Neural progenitor cell (in vitro differentiated cells): ENCODE measurements around the gene ADCY5. TPM values are rescaled to one million over a fixed set of nuclear protein-coding genes. Genes with fewer than 3 reads are reported as not detected.

ENCODE experiments used
- DNase-seq: peaks from one replicate; pipeline ENCODE4 v3.0.0-alpha.2; 2016; ENCODE audit warnings: low spot score
- H2AFZ ChIP-seq: fragments of 200-600 bp; sonication (generic); replicated peaks from 2 replicates; pipeline ENCODE4 v1.6.1; 2016; ENCODE audit warnings: antibody characterized with exemption
- H3F3A ChIP-seq: fragments of 200-600 bp; sonication (generic); 2 replicates; pipeline ENCODE4 v1.6.1; 2016; ENCODE audit warnings: antibody characterized with exemption, low read depth
- H3K27ac ChIP-seq: fragments of 200-600 bp; sonication (generic); 2 replicates; pipeline ENCODE4 v1.5.1; 2016; ENCODE audit warnings: mild to moderate bottlenecking
- H3K27me3 ChIP-seq: fragments of 200-600 bp; sonication (generic); 2 replicates; pipeline ENCODE4 v1.6.1; 2016; ENCODE audit warnings: mild to moderate bottlenecking, moderate library complexity
- H3K36me3 ChIP-seq: fragments of 200-600 bp; sonication (generic); 2 replicates; pipeline ENCODE4 v1.5.1; 2016
- H3K4me1 ChIP-seq: fragments of 200-600 bp; sonication (generic); 2 replicates; pipeline ENCODE4 v1.6.1; 2016; ENCODE audit warnings: mixed run types
- H3K4me2 ChIP-seq: fragments of 200-600 bp; sonication (generic); 2 replicates; pipeline ENCODE4 v1.6.1; 2016
- H3K4me3 ChIP-seq: fragments of 200-600 bp; sonication (generic); 2 replicates; pipeline ENCODE4 v1.5.1; 2016
- H3K79me2 ChIP-seq: fragments of 200-600 bp; sonication (generic); 2 replicates; pipeline ENCODE4 v1.6.1; 2016; ENCODE audit warnings: low read depth
- H3K9ac ChIP-seq: fragments of 200-600 bp; sonication (generic); 2 replicates; pipeline ENCODE4 v1.6.1; 2016
- H3K9me3 ChIP-seq: fragments of 200-600 bp; sonication (generic); 2 replicates; pipeline ENCODE4 v1.5.1; 2016; ENCODE audit warnings: low read depth
- H4K20me1 ChIP-seq: fragments of 200-600 bp; sonication (generic); 2 replicates; pipeline ENCODE4 v1.6.1; 2016; ENCODE audit warnings: low read depth
- H3K27ac Mint-ChIP-seq: 3 replicates; pipeline ENCODE4 v1.8.0; 2021; ENCODE audit warnings: mixed read lengths
- H3K27me3 Mint-ChIP-seq: 2 replicates; pipeline ENCODE4 v1.8.0; 2022; ENCODE audit warnings: low read depth, mild to moderate bottlenecking, inconsistent platforms, moderate library complexity, mixed read lengths; ENCODE audit not compliant: insufficient read depth
- H3K36me3 Mint-ChIP-seq: 3 replicates; pipeline ENCODE4 v1.8.0; 2021; ENCODE audit warnings: mixed read lengths
- H3K4me1 Mint-ChIP-seq: 3 replicates; pipeline ENCODE4 v1.8.0; 2021; ENCODE audit warnings: mixed read lengths
- H3K4me3 Mint-ChIP-seq: 3 replicates; pipeline ENCODE4 v1.8.0; 2021; ENCODE audit warnings: mild to moderate bottlenecking, moderate library complexity, mixed read lengths
- H3K9me3 Mint-ChIP-seq: 3 replicates; pipeline ENCODE4 v1.8.0; 2020; ENCODE audit warnings: mixed read lengths
- CTCF ChIP-seq: fragments of 200-600 bp; sonication (generic); IDR thresholded peaks from 2 replicates; pipeline ENCODE4 v1.5.1; 2017; ENCODE audit warnings: antibody characterized with exemption, mild to moderate bottlenecking
- EZH2 ChIP-seq: fragments of 200-600 bp; sonication (generic); IDR thresholded peaks from 2 replicates; pipeline ENCODE4 v1.6.1; 2017; ENCODE audit warnings: antibody characterized with exemption, mild to moderate bottlenecking, moderate library complexity
- EZH2phosphoT487 ChIP-seq: fragments of 200-600 bp; sonication (generic); IDR thresholded peaks from 2 replicates; pipeline ENCODE4 v1.6.1; 2017; ENCODE audit warnings: antibody characterized with exemption
- total RNA-seq: library from RNA; depleted of rRNA; stranded (reverse); fragments of >200 nt; gene quantifications from 2 replicates; pipeline ENCODE4 v1.2.3, GENCODE V29; 2015; ENCODE audit warnings: low replicate concordance

The ADCY5 gene
- total RNA-seq, 1 donor from 2014 or later, result 1.6 TPM

GRCh38 chr3:123271466-123272159 is 177.3 kb downstream of the ADCY5 start:
- Histone ChIP-seq H3F3A (no peaks in the 10 kb centered on the region), H2AFZ (no peak overlapping the region), H3K4me1 (no peaks in the 10 kb centered on the region), H3K4me2 (no peak overlapping the region), H3K4me3 (no peak overlapping the region), H4K20me1 (no peaks in the 10 kb centered on the region), H3K79me2 (no peaks in the 10 kb centered on the region), H3K9ac (no peak overlapping the region), H3K27me3 (no peaks in the 10 kb centered on the region), H3K36me3 (no peaks in the 10 kb centered on the region), H3K27ac (no peak overlapping the region), H3K9me3 (no peaks in the 10 kb centered on the region)
- Mint-ChIP-seq H3K4me3 (no peak overlapping the region), H3K9me3 (peaks cover 2% of the 10 kb centered on the region), H3K36me3 (peaks cover 11% of the 10 kb centered on the region), H3K4me1 (peaks cover under 1% of the 10 kb centered on the region), H3K27me3 (no peaks in the 10 kb centered on the region), H3K27ac (peak overlapping the region; percentile 43)
- no peak for TF ChIP-seq CTCF
- no peak for TF ChIP-seq EZH2
- TF ChIP-seq EZH2phosphoT487, result no peak
- no peak for DNase-seq

GRCh38 chr3:123270818-123271217 is 178.1 kb downstream of the ADCY5 start:
- Histone ChIP-seq H3K79me2 (no peaks in the 10 kb centered on the region), H3K27me3 (no peaks in the 10 kb centered on the region), H3K4me3 (no peak overlapping the region), H3K4me1 (no peaks in the 10 kb centered on the region), H2AFZ (no peak overlapping the region), H3K4me2 (no peak overlapping the region), H3K9me3 (no peaks in the 10 kb centered on the region), H4K20me1 (no peaks in the 10 kb centered on the region), H3K36me3 (no peaks in the 10 kb centered on the region), H3K9ac (no peak overlapping the region), H3K27ac (no peak overlapping the region), H3F3A (no peaks in the 10 kb centered on the region)
- TF ChIP-seq EZH2phosphoT487 (no peak), EZH2 (no peak), CTCF (no peak)
- H3K27me3 Mint-ChIP-seq, result no peaks in the 10 kb centered on the region
- no peaks in the 10 kb centered on the region for H3K4me1 Mint-ChIP-seq
- no peak for DNase-seq
- no peak overlapping the region for H3K27ac Mint-ChIP-seq
- peaks cover 17% of the 10 kb centered on the region for H3K36me3 Mint-ChIP-seq
- H3K4me3 Mint-ChIP-seq, result no peak overlapping the region
- peaks cover 5% of the 10 kb centered on the region for H3K9me3 Mint-ChIP-seq

GRCh38 chr3:123267821-123268220 is 181.1 kb downstream of the ADCY5 start:
- H3K27ac ChIP-seq, result no peak overlapping the region
- no peaks in the 10 kb centered on the region for H3K27me3 Mint-ChIP-seq
- no peaks in the 10 kb centered on the region for H3K27me3 ChIP-seq
- DNase-seq, result no peak
- H3K27ac Mint-ChIP-seq, result no peak overlapping the region
- H3K4me3 Mint-ChIP-seq, result no peak overlapping the region
- peaks cover 25% of the 10 kb centered on the region for H3K36me3 Mint-ChIP-seq
- no peaks in the 10 kb centered on the region for H3K9me3 ChIP-seq
- H3F3A ChIP-seq, result no peaks in the 10 kb centered on the region
- no peaks in the 10 kb centered on the region for H4K20me1 ChIP-seq
- no peak overlapping the region for H3K4me3 ChIP-seq
- H3K9ac ChIP-seq, result no peak overlapping the region
- no peak for TF ChIP-seq EZH2
- peak; percentile 28 for TF ChIP-seq CTCF
- H3K36me3 ChIP-seq, result no peaks in the 10 kb centered on the region
- H3K4me1 ChIP-seq, result no peaks in the 10 kb centered on the region
- H3K4me1 Mint-ChIP-seq, result no peaks in the 10 kb centered on the region
- H2AFZ ChIP-seq, result no peak overlapping the region
- no peaks in the 10 kb centered on the region for H3K79me2 ChIP-seq
- H3K4me2 ChIP-seq, result no peak overlapping the region
- H3K9me3 Mint-ChIP-seq, result peaks cover 5% of the 10 kb centered on the region
